ENCODE results near the gene ADAM12.
A peak's percentile ranks its signal among the peaks of the same experiment; 100 is the strongest.
"Not testable (repeated sequence)": the region's sequence is repeated elsewhere in the genome, so short reads cannot be mapped to it uniquely, and the experiment has no call there.

ADAM12 gene

GRCh38 chr10:126373972-126374371 lies 14.3 kb downstream of the ADAM12 start:
- DNase-seq, result peak; percentile 3 to 37 (median 5)

- DNase-seq, result no peak
Observed at GRCh38 chr10:126373147-126373546, 15.1 kb downstream of the ADAM12 start.

DNA sequence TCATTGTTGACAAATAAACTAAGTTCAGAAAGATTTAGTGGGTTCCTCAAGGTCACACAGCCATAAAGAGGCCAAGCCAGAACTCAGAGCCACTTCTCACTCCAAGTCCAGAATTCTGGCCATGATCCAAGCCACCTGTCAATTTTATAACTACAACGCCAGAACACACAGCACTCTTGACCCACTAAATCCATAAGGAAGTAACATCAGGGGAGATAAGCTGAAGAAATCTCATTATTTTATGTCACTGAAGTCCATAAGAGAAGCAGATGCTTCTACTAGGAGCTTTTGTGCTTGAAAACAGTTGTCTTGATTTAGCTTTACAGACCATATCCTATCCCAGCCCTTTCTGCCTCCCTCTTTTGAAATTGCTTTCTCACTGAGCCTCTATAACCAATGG lies 15.9 kb downstream of the ADAM12 start:
- no peak for DNase-seq

GRCh38 chr10:126369125-126369710 lies 19.1 kb downstream of the ADAM12 start:
- no peak for DNase-seq

DNA sequence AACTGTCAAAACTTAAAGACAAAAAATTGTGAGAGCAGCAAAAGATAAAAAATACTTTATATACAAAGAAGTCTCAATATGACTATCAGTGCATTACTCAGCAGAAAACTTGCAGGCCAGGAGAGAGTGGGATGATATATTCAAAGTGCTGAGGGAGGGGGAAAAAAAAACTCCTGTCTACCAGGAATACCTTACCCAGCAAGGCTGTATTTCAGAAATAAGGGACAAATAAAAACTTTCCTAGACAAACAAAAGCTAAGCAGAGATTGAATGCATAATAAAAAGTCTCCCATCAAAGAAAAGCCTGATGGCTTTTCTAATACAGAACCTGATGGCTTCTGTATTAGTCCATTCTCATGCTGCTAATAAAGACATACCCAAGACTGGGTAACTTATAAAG lies 31.1 kb downstream of the ADAM12 start:
- no peak for DNase-seq

- no peak for DNase-seq
Observed at GRCh38 chr10:126353666-126354065, 34.6 kb downstream of the ADAM12 start.

DNA sequence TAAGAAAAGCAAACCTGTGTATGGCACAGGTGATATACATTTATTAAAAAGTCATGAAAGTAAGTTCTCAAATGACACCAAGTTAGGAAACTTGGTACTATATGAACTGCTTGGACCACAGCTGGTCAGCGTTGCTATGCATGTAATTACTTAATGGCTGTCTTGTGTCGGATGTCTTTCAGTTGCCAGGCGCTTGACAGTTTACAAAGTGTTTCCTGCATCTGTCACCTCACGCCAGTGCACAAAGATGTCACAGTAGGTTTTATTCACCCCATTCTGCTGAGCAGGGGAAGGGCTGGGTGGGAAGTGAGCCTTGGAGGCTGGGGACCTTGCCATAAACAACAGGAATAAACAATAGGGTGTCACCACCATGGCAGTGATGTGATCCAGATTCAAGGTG lies 35.8 kb downstream of the ADAM12 start:
- no peak for DNase-seq

GRCh38 chr10:126351021-126351420 lies 37.3 kb downstream of the ADAM12 start:
- no peak for DNase-seq

DNA sequence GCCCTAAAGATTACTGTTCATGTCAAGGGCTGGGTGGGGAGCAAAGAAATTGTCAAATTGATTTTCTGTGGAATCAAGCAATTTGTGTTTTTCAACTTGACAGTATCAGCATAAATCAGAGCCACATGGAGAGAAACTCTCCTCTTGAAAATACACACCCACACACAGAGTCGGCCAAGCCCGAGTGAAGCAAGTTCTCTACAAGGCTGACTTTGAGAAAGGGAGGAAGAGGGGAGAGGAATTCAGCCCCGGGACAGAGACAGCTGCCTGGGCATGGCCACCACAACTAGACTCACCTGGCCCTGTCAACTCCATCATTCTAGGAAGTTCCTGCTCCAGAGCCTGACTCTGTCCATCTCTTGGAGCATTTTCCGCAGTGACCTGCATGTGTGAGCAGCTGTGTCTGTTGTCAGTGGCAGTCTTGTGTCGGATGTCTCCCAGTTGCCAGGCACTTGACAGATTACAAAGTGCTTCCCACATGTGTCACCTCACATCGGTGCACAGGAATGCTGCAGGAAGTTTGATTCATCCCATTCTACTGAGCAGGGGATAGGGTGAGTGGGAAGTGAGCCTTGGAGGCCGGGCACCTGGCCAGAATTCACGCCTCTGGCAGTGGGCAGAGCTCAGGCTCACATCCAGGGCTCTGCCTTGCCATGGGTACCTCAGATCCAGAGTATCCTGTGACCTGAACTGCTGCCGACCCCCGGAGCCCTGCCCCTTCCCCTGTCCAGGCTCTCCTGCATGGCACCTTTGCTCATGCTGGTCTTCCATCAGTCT lies 37.9 kb downstream of the ADAM12 start:
- no peak for DNase-seq

GRCh38 chr10:126349676-126350075 lies 38.6 kb downstream of the ADAM12 start:
- no peak for DNase-seq

DNA sequence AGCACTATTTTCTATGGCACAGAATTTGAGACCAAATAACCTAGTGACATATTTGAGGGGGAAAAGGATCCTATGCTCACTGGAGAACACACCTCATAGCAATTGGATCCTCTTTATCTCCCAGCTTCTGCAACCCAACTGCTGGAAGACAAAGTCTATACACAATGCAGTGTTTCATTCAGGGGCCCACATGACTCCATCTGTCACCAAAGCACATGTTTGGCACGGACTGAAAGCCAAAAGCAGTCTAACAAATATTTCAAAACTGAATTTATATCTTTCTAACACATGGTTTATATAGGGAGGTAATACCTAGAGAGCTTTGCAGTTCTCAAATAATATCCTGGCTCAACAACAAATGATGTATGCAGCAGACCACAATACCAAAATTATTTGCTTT lies 39.2 kb downstream of the ADAM12 start:
- DNase-seq, result no peak

DNA sequence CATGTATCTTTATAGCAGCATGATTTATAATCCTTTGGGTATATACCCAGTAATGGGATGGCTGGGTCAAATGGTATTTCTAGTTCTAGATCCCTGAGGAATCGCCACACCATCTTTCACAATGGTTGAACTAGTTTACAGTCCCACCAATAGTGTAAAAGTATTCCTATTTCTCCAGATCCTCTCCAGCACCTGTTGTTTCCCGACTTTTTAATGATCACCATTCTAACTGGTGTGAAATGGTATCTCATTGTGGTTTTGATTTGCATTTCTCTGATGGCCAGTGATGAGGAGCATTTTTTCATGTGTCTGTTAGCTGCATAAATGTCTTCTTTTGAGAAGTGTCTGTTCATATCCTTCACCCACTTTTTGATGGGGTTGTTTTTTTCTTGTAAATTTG lies 44.8 kb downstream of the ADAM12 start:
- not testable (repeated sequence) for DNase-seq

- no peak for DNase-seq
Observed at GRCh38 chr10:126342680-126343079, 45.6 kb downstream of the ADAM12 start.

DNA sequence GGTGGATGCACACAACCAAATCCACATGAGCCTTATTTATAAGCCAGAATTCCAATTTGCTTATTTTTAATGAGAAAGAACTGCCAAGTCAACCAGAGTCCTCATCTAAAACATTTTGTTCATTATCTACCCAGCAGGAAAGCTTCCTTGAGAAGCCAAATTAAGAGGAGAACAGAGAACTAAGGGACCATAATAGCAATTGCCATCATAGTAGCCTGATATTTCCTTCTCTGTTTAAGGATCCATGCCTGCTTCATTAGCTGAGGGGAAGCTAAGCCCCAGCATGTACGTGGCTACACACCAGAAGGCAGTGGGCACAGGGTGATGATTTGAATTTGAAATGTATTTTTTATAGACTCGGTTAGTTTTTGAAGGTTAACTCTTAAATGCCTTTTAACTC lies 46.8 kb downstream of the ADAM12 start:
- DNase-seq, result no peak

GRCh38 chr10:126337251-126337810 lies 50.9 kb downstream of the ADAM12 start:
- no peak for DNase-seq

DNA sequence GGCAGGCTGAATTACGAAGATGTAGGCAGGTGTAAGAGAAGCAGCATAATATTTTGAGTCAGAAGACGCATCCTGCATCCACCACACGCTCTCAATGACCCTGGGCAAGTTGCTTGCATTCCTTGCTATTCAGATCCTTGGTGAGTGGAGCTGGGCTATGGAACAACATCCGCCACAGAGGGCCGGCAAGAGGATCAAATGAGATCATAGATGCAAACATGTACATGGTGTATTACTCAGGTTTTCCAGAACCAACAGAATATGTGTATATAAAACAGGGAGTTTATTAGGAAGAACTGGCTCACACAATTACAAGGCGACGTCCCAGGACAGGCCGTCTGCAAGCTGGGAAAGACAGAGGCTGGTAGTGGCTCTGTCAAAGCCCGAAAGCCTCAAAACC lies 51.5 kb downstream of the ADAM12 start:
- no peak for DNase-seq

DNA sequence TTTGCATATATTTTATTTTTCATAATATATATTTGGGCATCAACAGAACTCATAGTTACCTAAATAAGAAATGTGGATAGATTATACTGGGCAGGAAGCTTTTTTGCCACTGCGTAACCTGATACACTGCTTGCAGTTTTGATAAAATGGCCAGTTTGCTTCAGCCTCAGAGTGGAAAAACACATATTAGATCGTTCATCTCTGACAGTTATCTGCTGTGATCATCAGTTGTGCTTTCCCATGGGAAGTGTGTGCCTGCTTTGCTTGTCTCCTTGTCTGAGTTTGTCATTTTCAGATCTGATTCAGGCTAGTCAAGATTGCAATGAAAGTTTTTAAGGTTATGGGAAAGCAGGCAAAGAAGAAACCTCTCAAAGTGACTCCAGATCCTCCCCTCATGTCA lies 54.0 kb downstream of the ADAM12 start:
- no peak for DNase-seq

DNA sequence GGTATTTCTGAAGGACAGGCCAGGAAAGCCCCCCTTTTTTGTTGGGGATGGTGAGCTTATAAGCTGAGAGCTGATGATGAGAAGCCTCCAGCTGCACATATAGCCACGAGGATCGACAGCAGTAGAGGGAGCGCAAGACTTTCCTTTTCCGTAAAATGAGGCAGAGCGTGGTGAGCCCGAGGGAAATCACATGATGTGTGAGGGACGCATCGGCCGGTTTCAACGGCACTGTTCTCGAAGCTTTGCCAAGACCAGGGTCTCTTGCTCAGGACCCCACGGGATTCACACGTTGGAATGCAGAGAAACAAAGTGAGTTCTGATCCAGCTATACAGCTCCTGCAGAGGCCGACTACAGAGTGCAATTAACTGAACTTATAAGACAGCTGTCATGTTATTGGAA lies 55.7 kb downstream of the ADAM12 start:
- no peak for DNase-seq

DNA sequence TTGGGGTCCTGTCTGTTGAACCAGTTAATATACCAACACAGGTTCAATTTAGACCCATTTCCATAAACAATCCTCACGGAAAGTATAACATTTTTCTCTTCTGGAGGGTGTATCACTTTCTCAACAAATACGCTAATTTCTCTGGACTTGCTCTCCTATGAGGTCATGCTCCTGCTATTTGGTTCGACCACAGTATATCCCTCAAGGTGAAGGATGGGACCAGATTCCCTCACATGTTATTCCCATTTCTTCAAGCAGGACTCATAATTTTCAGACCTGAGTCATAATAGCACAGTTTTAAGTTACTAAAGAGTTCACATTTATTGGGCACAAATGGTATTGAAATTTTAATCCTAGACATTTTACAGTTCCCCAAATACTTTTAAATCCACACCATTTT lies 57.2 kb downstream of the ADAM12 start:
- DNase-seq, result no peak

DNA sequence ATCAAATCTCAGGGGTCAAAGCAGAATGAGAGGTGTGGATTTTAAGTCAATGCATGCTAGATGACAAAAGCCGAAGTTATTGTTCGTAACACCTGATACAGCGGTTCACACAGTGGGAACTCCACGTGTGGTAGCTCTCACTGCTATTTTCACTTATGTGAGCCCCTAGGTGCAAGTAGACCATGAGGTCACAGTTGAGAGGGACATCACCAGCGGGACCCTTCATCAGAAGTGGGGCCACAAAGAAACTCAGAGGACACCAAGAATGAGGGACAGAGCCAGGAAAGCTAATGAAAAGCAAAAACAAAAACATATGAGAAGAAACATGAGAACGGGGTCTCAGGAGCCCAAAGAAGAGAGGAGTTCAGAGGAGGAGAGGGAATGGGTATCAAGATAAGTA lies 63.5 kb downstream of the ADAM12 start:
- no peak for DNase-seq

DNA sequence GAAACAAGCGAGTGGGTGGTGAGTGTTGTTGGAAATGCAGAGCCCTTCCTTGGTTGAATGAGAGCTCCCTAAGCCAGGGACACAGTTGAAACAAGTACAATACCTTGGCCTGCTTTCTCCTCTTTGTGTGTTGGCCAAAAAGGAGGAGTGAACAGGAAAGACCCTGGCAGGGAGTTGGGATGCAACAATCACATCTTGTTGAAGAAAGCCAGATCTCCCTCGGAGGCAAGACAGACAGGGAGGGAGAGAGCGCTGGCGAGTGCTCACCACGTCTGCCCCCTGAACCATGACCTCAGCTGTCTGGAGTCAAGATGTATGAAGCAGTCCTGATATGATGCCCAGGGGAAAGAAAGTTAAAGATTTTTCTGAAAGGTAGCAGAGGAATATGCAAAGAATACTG lies 66.8 kb downstream of the ADAM12 start:
- DNase-seq, result no peak

GRCh38 chr10:126317751-126318150 lies 70.5 kb downstream of the ADAM12 start:
- DNase-seq, result no peak

- no peak for DNase-seq
Observed at GRCh38 chr10:126315494-126316177, 72.6 kb downstream of the ADAM12 start.
